ENCODE measurements around the gene IPO11.

- TF ChIP-seq POLR2A (IDR thresholded peaks at IDR 0.05) (no peak), EP300 (IDR thresholded peaks at IDR 0.05) (no peak)
Observed at GRCh38 chr5:62572918-62573514, 160.5 kb downstream of the IPO11 start.

All from ovary (tissue), 1 donor.